H1 (cell line): ENCODE results near the gene WDR35. TPM values are rescaled to one million over a fixed set of nuclear protein-coding genes. Genes with fewer than 3 reads are reported as not detected.
A peak's percentile ranks its signal among the peaks of the same experiment; 100 is the strongest.

Source experiments
- CTCF ChIA-PET: fragments of 300-600 bp; sonication (Branson Sonifier 250); formaldehyde crosslinking; loops from one replicate; lab custom pipeline; 2021; ENCODE audit not compliant: partially characterized antibody; lab: Charles Lee
- POLR2A ChIA-PET: fragments of 300-600 bp; sonication (Branson Sonifier 250); formaldehyde crosslinking; loops from one replicate; lab custom pipeline; 2021; ENCODE audit warnings: inconsistent platforms; ENCODE audit not compliant: partially characterized antibody; lab: Charles Lee
- DNase-seq, 2 experiments: peaks; one replicate each; pipeline versions ENCODE4 v3.0.0 to v3.0.0-alpha.2; 2010 to 2022; ENCODE audit warnings: low spot score in 2 of 2, low read depth in 1 of 2, mixed read lengths in 1 of 2
- FAIRE-seq: peaks from 2 replicates; lab custom pipeline; 2011; peaks lifted over from hg19 to GRCh38; lab: Jason Lieb, UNC
- H2AFZ ChIP-seq: 2 replicates; pipeline ENCODE4 v1.8.1; 2012; ENCODE audit warnings: low read length, inconsistent platforms
- H2AK5ac ChIP-seq: 2 replicates; pipeline ENCODE4 v1.6.1; 2013; ENCODE audit warnings: low read depth, low read length
- H2BK120ac ChIP-seq: replicated peaks from 2 replicates; pipeline ENCODE3; 2013; ENCODE audit warnings: low read depth, low read length, inconsistent platforms
- H2BK12ac ChIP-seq: 2 replicates; pipeline ENCODE4 v1.6.1; 2013; ENCODE audit warnings: low read depth, low read length
- H2BK15ac ChIP-seq: 2 replicates; pipeline ENCODE4 v1.6.1; 2013; ENCODE audit warnings: low read length
- H2BK20ac ChIP-seq: 2 replicates; pipeline ENCODE4 v1.6.1; 2013; ENCODE audit warnings: low read length
- H2BK5ac ChIP-seq: 2 replicates; pipeline ENCODE4 v1.6.1; 2013; ENCODE audit warnings: low read depth, low read length
- H3K14ac ChIP-seq: 2 replicates; pipeline ENCODE4 v1.6.1; 2013; ENCODE audit warnings: inconsistent platforms; ENCODE audit not compliant: insufficient read length
- H3K18ac ChIP-seq: 2 replicates; pipeline ENCODE4 v1.6.1; 2013; ENCODE audit warnings: low read length; ENCODE audit errors: extremely low read depth
- H3K23ac ChIP-seq: 2 replicates; pipeline ENCODE4 v1.6.1; 2013; ENCODE audit warnings: inconsistent platforms; ENCODE audit not compliant: insufficient read length
- H3K23me2 ChIP-seq: 2 replicates; pipeline ENCODE4 v1.6.1; 2013; ENCODE audit warnings: low read depth, low read length
- H3K27ac ChIP-seq: 2 replicates; pipeline ENCODE4 v1.6.1; 2011; ENCODE audit warnings: low read depth, low read length, inconsistent platforms
- H3K27me3 ChIP-seq, 4 experiments: replicated peaks in 1 of 4; 1 replicate in 1 of 4; 2 replicates in 3 of 4; pipeline versions ENCODE4 v1.6.1 to v1.8.1; 2011 to 2013; ENCODE audit warnings: low read length in 3 of 4, mild to moderate bottlenecking in 3 of 4, inconsistent platforms in 2 of 4, mixed read lengths in 2 of 4, moderate library complexity in 1 of 4; ENCODE audit not compliant: control insufficient read depth in 3 of 4, insufficient read depth in 3 of 4; ENCODE audit errors: extremely low read depth in 1 of 4
- H3K36me3 ChIP-seq, 4 experiments: 2 replicates each; pipeline versions ENCODE4 v1.6.1 to v1.8.1; 2011 to 2013; ENCODE audit warnings: mild to moderate bottlenecking in 4 of 4, low read length in 3 of 4, moderate library complexity in 2 of 4, control low read depth in 1 of 4, inconsistent platforms in 1 of 4; ENCODE audit not compliant: insufficient read depth in 4 of 4, control insufficient read depth in 2 of 4
- H3K4ac ChIP-seq: replicated peaks from 2 replicates; pipeline ENCODE3; 2013; ENCODE audit warnings: low read length, low read depth, mixed read lengths, inconsistent platforms; ENCODE audit not compliant: insufficient read length
- H3K4me1 ChIP-seq, 4 experiments: replicated peaks in 1 of 4; 1 replicate in 1 of 4; 2 replicates in 3 of 4; pipeline versions ENCODE4 v1.6.1 to v1.8.1; 2011 to 2013; ENCODE audit warnings: low read length in 3 of 4, inconsistent platforms in 2 of 4, mixed read lengths in 1 of 4; ENCODE audit not compliant: insufficient read depth in 4 of 4, control insufficient read depth in 3 of 4
- H3K4me2 ChIP-seq, 2 experiments: 2 replicates each; pipeline versions ENCODE4 v1.6.1 to v1.8.1; 2011 to 2013; ENCODE audit warnings: low read depth in 2 of 2, low read length in 2 of 2, control low read depth in 1 of 2, inconsistent platforms in 1 of 2, mild to moderate bottlenecking in 1 of 2; ENCODE audit not compliant: insufficient read depth in 1 of 2
- H3K4me3 ChIP-seq, 4 experiments: fragments of 200-600, 300-600 bp in 1 of 4; sonication (generic), shearing (Covaris generic), sonication (Bioruptor Twin) in 1 of 4; 2 replicates each; pipeline versions ENCODE4 v1.5.1 to v1.8.1; 2011 to 2016; ENCODE audit warnings: low read length in 4 of 4, low read depth in 3 of 4, control low read depth in 2 of 4, inconsistent platforms in 2 of 4, mild to moderate bottlenecking in 2 of 4, mixed read lengths in 1 of 4, moderate library complexity in 1 of 4; ENCODE audit not compliant: insufficient read depth in 2 of 4; ENCODE audit errors: extremely low read depth in 1 of 4
- H3K56ac ChIP-seq: replicated peaks from 2 replicates; pipeline ENCODE3; 2013; ENCODE audit warnings: low read depth, mild to moderate bottlenecking, mixed read lengths, low read length, inconsistent platforms; ENCODE audit not compliant: insufficient read length
- H3K79me1 ChIP-seq: 2 replicates; pipeline ENCODE4 v1.6.1; 2013; ENCODE audit warnings: low read depth, low read length, control low read depth
- H3K79me2 ChIP-seq, 2 experiments: 2 replicates each; pipeline versions ENCODE4 v1.6.1 to v1.8.1; 2012 to 2013; ENCODE audit warnings: low read length in 2 of 2, mild to moderate bottlenecking in 2 of 2, inconsistent platforms in 1 of 2; ENCODE audit not compliant: insufficient read depth in 2 of 2, control insufficient read depth in 1 of 2
- H3K9ac ChIP-seq, 4 experiments: replicated peaks in 1 of 4; 1 replicate in 1 of 4; 2 replicates in 3 of 4; pipeline versions ENCODE4 v1.6.1 to v1.8.1; 2011 to 2013; ENCODE audit warnings: low read depth in 3 of 4, low read length in 3 of 4, control low read depth in 2 of 4, mild to moderate bottlenecking in 2 of 4, moderate library complexity in 2 of 4, inconsistent platforms in 1 of 4; ENCODE audit errors: extremely low read depth in 1 of 4
- H3K9me3 ChIP-seq, 2 experiments: 2 replicates each; pipeline versions ENCODE4 v1.6.1 to v1.8.1; 2012 to 2013; ENCODE audit warnings: mild to moderate bottlenecking in 2 of 2, moderate library complexity in 2 of 2, control low read depth in 1 of 2, inconsistent platforms in 1 of 2, low read depth in 1 of 2, low read length in 1 of 2, mixed read lengths in 1 of 2; ENCODE audit not compliant: insufficient read depth in 2 of 2
- H4K20me1 ChIP-seq, 2 experiments: replicated peaks in 1 of 2; 2 replicates each; pipeline versions ENCODE3 to v1.8.1; 2011 to 2013; ENCODE audit warnings: inconsistent platforms in 2 of 2, low read length in 2 of 2, mild to moderate bottlenecking in 1 of 2; ENCODE audit not compliant: insufficient read depth in 2 of 2, control insufficient read depth in 1 of 2
- H4K5ac ChIP-seq: 2 replicates; pipeline ENCODE4 v1.6.1; 2013; ENCODE audit warnings: low read length, low read depth, mixed read lengths, inconsistent platforms; ENCODE audit not compliant: insufficient read length
- H4K8ac ChIP-seq: 2 replicates; pipeline ENCODE4 v1.8.0; 2013; ENCODE audit warnings: mild to moderate bottlenecking, moderate library complexity, low read length, inconsistent platforms; ENCODE audit not compliant: insufficient read depth; ENCODE audit errors: extremely low read depth
- H4K91ac ChIP-seq: replicated peaks from 2 replicates; pipeline ENCODE3; 2013; ENCODE audit warnings: low read length, mixed read lengths, inconsistent platforms; ENCODE audit not compliant: insufficient read length
- BCL11A ChIP-seq, 2 experiments: IDR thresholded peaks; one replicate each; pipeline ENCODE4 v1.6.1; 2011; ENCODE audit warnings: low read depth in 2 of 2, low read length in 2 of 2, mild to moderate bottlenecking in 2 of 2
- E2F6 ChIP-seq: IDR thresholded peaks from 2 replicates; pipeline ENCODE4 v1.6.1; 2012; ENCODE audit warnings: inconsistent platforms
- GABPA ChIP-seq: IDR thresholded peaks from 2 replicates; pipeline ENCODE4 v1.6.1; 2011; ENCODE audit warnings: mild to moderate bottlenecking, low read length, moderate library complexity, borderline replicate concordance; ENCODE audit not compliant: insufficient read depth
- GTF2F1 ChIP-seq: IDR thresholded peaks from 2 replicates; pipeline ENCODE4 v1.6.1; 2012; ENCODE audit warnings: low read depth, low read length, improper control_type of control experiment, borderline replicate concordance
- JUN ChIP-seq: IDR thresholded peaks from 2 replicates; pipeline ENCODE4 v1.6.1; 2011; ENCODE audit warnings: low read depth, mild to moderate bottlenecking, improper control_type of control experiment, low read length
- RAD21 ChIP-seq, 2 experiments: IDR thresholded peaks in 1 of 2; conservative IDR thresholded peaks in 1 of 2; 2 replicates each; pipeline ENCODE4 v1.6.1; 2011; ENCODE audit warnings: low read depth in 2 of 2, low read length in 2 of 2, improper control_type of control experiment in 1 of 2, inconsistent platforms in 1 of 2, mild to moderate bottlenecking in 1 of 2, moderate library complexity in 1 of 2
- SP4 ChIP-seq: IDR thresholded peaks from 2 replicates; pipeline ENCODE4 v1.6.1; 2012; ENCODE audit warnings: low read length, inconsistent platforms
- WGBS, 2 experiments: shearing (Covaris generic) in 1 of 2; methylation state at CpG; one replicate each; pipeline versions ENCODE4 v1.1.6 to v1.1.7; 2013 to 2015; ENCODE audit warnings: low lambda C conversion rate in 2 of 2, mixed read lengths in 2 of 2, inconsistent platforms in 1 of 2, low coverage in 1 of 2, missing lambda C conversion rate in 1 of 2; ENCODE audit not compliant: insufficient replicate concordance in 2 of 2, insufficient coverage in 1 of 2, insufficient read length in 1 of 2; ENCODE audit errors: extremely low coverage in 1 of 2, missing lambda C conversion rate in 1 of 2; 5-methylcytosine and 5-hydroxymethylcytosine counted together
- polyA plus RNA-seq, 7 experiments: library from polyadenylated mRNA; depleted of rRNA in 3 of 7; stranded (reverse) in 5 of 7; unstranded in 2 of 7; fragments of >200 nt in 5 of 7; fragments of 200-250 nt in 2 of 7; gene quantifications; 1 replicate in 5 of 7; 2 replicates in 1 of 7; 4 replicates in 1 of 7; pipeline versions ENCODE4 v1.2.1 to v1.2.3, GENCODE V29; 2011 to 2013; ENCODE audit warnings: missing spikeins in 2 of 7, mixed read lengths in 2 of 7
- total RNA-seq: library from RNA; stranded (reverse); fragmentation: NEBNext Ultra II Directional; extraction: Animal tissue kit (Norgen Biotek cat#: 25700); gene quantifications from 2 replicates; pipeline ENCODE4 v1.2.1, GENCODE V29; 2021

WDR35 gene
- total and polyA plus RNA-seq, 2 of the 8 experiments (the other 6 are each of a cell fraction or from before 2014, with no cell fraction given) = 9.0 to 25.5 TPM

DNA sequence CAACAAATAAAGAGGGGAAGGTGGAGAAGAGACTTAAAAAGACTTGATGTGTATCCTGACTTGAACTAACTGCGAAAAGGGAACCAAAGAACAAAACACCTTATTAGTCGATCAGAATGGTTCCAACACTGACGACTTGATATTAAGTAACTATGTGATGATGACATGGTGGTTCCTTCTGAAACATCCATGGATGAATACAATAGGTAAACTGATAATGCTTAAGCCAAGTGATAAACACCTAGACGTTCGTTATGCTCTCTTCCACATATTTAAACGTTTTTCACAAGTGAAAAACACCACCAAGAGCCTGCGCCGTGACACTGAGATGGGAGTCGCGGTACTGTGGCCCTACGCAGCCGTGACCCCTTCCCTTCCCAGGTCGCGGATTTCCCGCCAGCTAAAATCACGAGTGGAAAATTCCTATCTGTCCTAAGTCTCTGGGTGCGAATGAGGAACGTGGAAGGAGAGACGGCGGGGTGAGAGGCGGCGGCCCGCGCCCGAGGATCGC lies 88.9 kb downstream of the WDR35 start:
- peaks cover 0 to 2% of the 10 kb centered on the region in 2 experiments for H4K20me1 ChIP-seq
- peak overlapping the region; percentile 93 for H2BK5ac ChIP-seq
- no peak overlapping the region for H4K91ac ChIP-seq
- H4K8ac ChIP-seq = peak overlapping the region; percentile 98
- H3K27me3 ChIP-seq = no peaks in the 10 kb centered on the region
- FAIRE-seq (no peak), DNase-seq (no peak)
- no peak overlapping the region for H2BK15ac ChIP-seq
- H2BK20ac ChIP-seq = no peak overlapping the region
- H4K5ac ChIP-seq = no peak overlapping the region
- no peak overlapping the region; the same call in 1 of the 2 replicates for H2BK12ac ChIP-seq
- H3K9me3 ChIP-seq = no peaks in the 10 kb centered on the region
- H3K36me3 ChIP-seq = no peaks in the 10 kb centered on the region
- peak overlapping the region; percentile 69 to 100 (median 92) for H3K4me3 ChIP-seq
- WGBS, 2 experiments = 8% methylated on average over 22 of the region's 26 CpGs; no CpG with 5 or more reads in 1 of the 2 experiments
- peak overlapping the region; percentile 92 for H3K27ac ChIP-seq
- peak overlapping the region; percentile 73 for H3K56ac ChIP-seq
- H3K23ac ChIP-seq = no peak overlapping the region
- H2AFZ ChIP-seq = peak overlapping the region; percentile 63
- H3K4me1 ChIP-seq = peaks cover 0 to 3% (median 1%) of the 10 kb centered on the region in 4 experiments; a peak in 2 of 7 replicates
- no peak overlapping the region for H2BK120ac ChIP-seq
- POLR2A ChIA-PET = interaction anchor here (0.7 to 1.1 kb wide), 4 partner anchors 9 to 44 kb away, joined by 3 to 7 read pairs (median 4); no protein-coding TSS in a partner anchor
- no peaks in the 10 kb centered on the region; the same call in 1 of the 2 replicates for H3K79me1 ChIP-seq
- no peak overlapping the region for H2AK5ac ChIP-seq
- TF ChIP-seq SP4 (no peak; the same call in 1 of the 2 replicates), RAD21 (IDR thresholded peaks at IDR 0.05 in 1 of 2, conservative IDR thresholded peaks at IDR 0.05 in 1 of 2; ENCODE audit: low read depth in 2 of 2, low read length in 2 of 2) (no peak), JUN (no peak), BCL11A (IDR thresholded peaks at IDR 0.05; ENCODE audit: low read depth in 2 of 2, low read length in 2 of 2) (no peak), E2F6 (no peak), GTF2F1 (no peak), GABPA (no peak)
- peak overlapping the region; percentile 58 to 93 for H3K4me2 ChIP-seq
- H3K79me2 ChIP-seq = peaks cover 5 to 27% of the 10 kb centered on the region in 2 experiments; a peak in 3 of 4 replicates
- H3K18ac ChIP-seq = peak overlapping the region; percentile 75
- H3K9ac ChIP-seq = peak overlapping the region; percentile 95 to 100 (median 99)
- H3K14ac ChIP-seq = no peak overlapping the region
- no peak overlapping the region for H3K4ac ChIP-seq
- CTCF ChIA-PET = no interaction called here
- peaks cover 9% of the 10 kb centered on the region for H3K23me2 ChIP-seq
